ENCODE data around the gene ACLY.
"Not testable (repeated sequence)": the region's sequence is repeated elsewhere in the genome, so short reads cannot be mapped to it uniquely, and the experiment has no call there.

ACLY gene

GRCh38 chr17:41849251-41849990, 69.3 kb downstream of the ACLY start:
- no peak for DNase-seq (ENCODE audit: low read depth, low spot score)
- no peak overlapping the region for H3K4me3 ChIP-seq (ENCODE audit: low read depth, low read length)
- in situ Hi-C loops (cut with HindIII; ENCODE audit: low sequenced_read_pairs), result no loop called here
- no peak for TF ChIP-seq CTCF (IDR thresholded peaks at IDR 0.05; ENCODE audit: low read depth, low read length)

- no peak for TF ChIP-seq CTCF (IDR thresholded peaks at IDR 0.05; ENCODE audit: low read depth, low read length)
- H3K4me3 ChIP-seq (ENCODE audit: low read depth, low read length), result no peak overlapping the region
- peak; percentile 19 for DNase-seq (ENCODE audit: low read depth, low spot score)
- in situ Hi-C loops (cut with HindIII; ENCODE audit: low sequenced_read_pairs), result no loop called here
These were observed 70.0 kb downstream of the ACLY start for GRCh38 chr17:41848788-41849187.

GRCh38 chr17:41844971-41845370, 73.8 kb downstream of the ACLY start:
- in situ Hi-C loops (cut with HindIII; ENCODE audit: low sequenced_read_pairs), result no loop called here
- TF ChIP-seq CTCF (IDR thresholded peaks at IDR 0.05; ENCODE audit: low read depth, low read length), result no peak

GRCh38 chr17:41840781-41841180, 78.0 kb downstream of the ACLY start:
- in situ Hi-C loops (cut with HindIII; ENCODE audit: low sequenced_read_pairs); H3K4me3 ChIP-seq (ENCODE audit: low read depth, low read length): not testable (repeated sequence)

More at GRCh38 chr17:41844971-41845370, 73.8 kb downstream of the ACLY start:
- no peak for DNase-seq (ENCODE audit: low read depth, low spot score)
- no peak overlapping the region for H3K4me3 ChIP-seq (ENCODE audit: low read depth, low read length)

GRCh38 chr17:41839448-41839847, 79.3 kb downstream of the ACLY start:
- H3K4me3 ChIP-seq (ENCODE audit: low read depth, low read length); DNase-seq (ENCODE audit: low read depth, low spot score); in situ Hi-C loops (cut with HindIII; ENCODE audit: low sequenced_read_pairs): not testable (repeated sequence)

More at GRCh38 chr17:41840781-41841180, 78.0 kb downstream of the ACLY start:
- not testable (repeated sequence) for DNase-seq (ENCODE audit: low read depth, low spot score)

GRCh38 chr17:41837761-41838538, 80.8 kb downstream of the ACLY start, which contains the start of gene KLHL10:
Gene KLHL10 (plus strand): TSS chr17:41837825. CDS start chr17:41837933, 108 bp downstream.
- H3K4me3 ChIP-seq (ENCODE audit: low read depth, low read length), result no peak within 1 kb of the TSS
- no peak for DNase-seq (ENCODE audit: low read depth, low spot score)
- TF ChIP-seq CTCF (IDR thresholded peaks at IDR 0.05; ENCODE audit: low read depth, low read length), result no peak
- in situ Hi-C loops (cut with HindIII; ENCODE audit: low sequenced_read_pairs), result no loop called here

GRCh38 chr17:41836550-41837196, 82.1 kb downstream of the ACLY start:
- in situ Hi-C loops (cut with HindIII; ENCODE audit: low sequenced_read_pairs), result no loop called here
- no peak for DNase-seq (ENCODE audit: low read depth, low spot score)

More at GRCh38 chr17:41836550-41837196, 82.1 kb downstream of the ACLY start:
- H3K4me3 ChIP-seq (ENCODE audit: low read depth, low read length), result peak overlapping the region; percentile 66
- TF ChIP-seq CTCF (IDR thresholded peaks at IDR 0.05; ENCODE audit: low read depth, low read length), result no peak

All from astrocyte of the spinal cord (primary cell).